HL-60 (cell line): Measurements from ENCODE around the gene LRRC8B.

Experiments
- TF ChIP-seq, protein P1 (sequence below): IDR thresholded peaks from one replicate; pipeline ENCODE4 v1.5.1; 2011; ENCODE audit warnings: low read length, control low read depth, inconsistent platforms; ENCODE audit not compliant: insufficient read depth
- TF ChIP-seq, protein P2 (sequence below): IDR thresholded peaks from 2 replicates; pipeline ENCODE4 v1.6.1; 2012; ENCODE audit warnings: low read depth; ENCODE audit not compliant: insufficient replicate concordance

DNA sequence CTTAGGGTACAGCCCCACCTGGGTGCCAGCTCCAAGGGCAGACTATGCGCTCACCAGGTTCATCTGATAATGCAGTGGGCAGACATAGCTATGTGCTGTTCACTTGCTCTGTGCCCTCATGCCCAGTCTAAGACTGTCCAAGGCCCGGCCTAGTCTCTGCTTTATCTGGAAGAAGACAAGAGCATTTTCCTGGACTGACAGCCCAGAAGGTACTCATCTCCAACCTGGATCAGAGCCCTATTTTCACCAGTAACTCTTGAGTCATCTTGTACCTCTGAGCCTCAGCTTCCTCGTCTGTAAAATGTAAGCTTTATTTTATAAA is 79.7 kb downstream of the LRRC8B start:
- TF ChIP-seq, protein P1, sequence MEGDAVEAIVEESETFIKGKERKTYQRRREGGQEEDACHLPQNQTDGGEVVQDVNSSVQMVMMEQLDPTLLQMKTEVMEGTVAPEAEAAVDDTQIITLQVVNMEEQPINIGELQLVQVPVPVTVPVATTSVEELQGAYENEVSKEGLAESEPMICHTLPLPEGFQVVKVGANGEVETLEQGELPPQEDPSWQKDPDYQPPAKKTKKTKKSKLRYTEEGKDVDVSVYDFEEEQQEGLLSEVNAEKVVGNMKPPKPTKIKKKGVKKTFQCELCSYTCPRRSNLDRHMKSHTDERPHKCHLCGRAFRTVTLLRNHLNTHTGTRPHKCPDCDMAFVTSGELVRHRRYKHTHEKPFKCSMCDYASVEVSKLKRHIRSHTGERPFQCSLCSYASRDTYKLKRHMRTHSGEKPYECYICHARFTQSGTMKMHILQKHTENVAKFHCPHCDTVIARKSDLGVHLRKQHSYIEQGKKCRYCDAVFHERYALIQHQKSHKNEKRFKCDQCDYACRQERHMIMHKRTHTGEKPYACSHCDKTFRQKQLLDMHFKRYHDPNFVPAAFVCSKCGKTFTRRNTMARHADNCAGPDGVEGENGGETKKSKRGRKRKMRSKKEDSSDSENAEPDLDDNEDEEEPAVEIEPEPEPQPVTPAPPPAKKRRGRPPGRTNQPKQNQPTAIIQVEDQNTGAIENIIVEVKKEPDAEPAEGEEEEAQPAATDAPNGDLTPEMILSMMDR: no peak
- TF ChIP-seq, protein P2, sequence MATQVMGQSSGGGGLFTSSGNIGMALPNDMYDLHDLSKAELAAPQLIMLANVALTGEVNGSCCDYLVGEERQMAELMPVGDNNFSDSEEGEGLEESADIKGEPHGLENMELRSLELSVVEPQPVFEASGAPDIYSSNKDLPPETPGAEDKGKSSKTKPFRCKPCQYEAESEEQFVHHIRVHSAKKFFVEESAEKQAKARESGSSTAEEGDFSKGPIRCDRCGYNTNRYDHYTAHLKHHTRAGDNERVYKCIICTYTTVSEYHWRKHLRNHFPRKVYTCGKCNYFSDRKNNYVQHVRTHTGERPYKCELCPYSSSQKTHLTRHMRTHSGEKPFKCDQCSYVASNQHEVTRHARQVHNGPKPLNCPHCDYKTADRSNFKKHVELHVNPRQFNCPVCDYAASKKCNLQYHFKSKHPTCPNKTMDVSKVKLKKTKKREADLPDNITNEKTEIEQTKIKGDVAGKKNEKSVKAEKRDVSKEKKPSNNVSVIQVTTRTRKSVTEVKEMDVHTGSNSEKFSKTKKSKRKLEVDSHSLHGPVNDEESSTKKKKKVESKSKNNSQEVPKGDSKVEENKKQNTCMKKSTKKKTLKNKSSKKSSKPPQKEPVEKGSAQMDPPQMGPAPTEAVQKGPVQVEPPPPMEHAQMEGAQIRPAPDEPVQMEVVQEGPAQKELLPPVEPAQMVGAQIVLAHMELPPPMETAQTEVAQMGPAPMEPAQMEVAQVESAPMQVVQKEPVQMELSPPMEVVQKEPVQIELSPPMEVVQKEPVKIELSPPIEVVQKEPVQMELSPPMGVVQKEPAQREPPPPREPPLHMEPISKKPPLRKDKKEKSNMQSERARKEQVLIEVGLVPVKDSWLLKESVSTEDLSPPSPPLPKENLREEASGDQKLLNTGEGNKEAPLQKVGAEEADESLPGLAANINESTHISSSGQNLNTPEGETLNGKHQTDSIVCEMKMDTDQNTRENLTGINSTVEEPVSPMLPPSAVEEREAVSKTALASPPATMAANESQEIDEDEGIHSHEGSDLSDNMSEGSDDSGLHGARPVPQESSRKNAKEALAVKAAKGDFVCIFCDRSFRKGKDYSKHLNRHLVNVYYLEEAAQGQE: no peak
